Retinal pigment epithelial cell (primary cell): ENCODE results near the gene FRMD7.
"Not testable (repeated sequence)": the region's sequence is repeated elsewhere in the genome, so short reads cannot be mapped to it uniquely, and the experiment has no call there.

ENCODE experiments used
- DNase-seq: peaks from one replicate; pipeline ENCODE4 v3.0.0-alpha.2; 2010; ENCODE audit warnings: low read depth
- H3K4me3 ChIP-seq: 2 replicates; pipeline ENCODE4 v1.5.1; 2011; ENCODE audit warnings: mild to moderate bottlenecking, low read length, control low read depth, moderate library complexity
- CTCF ChIP-seq: conservative IDR thresholded peaks from 2 replicates; pipeline ENCODE4 v1.5.1; 2011; ENCODE audit warnings: low read depth, low read length, control low read depth, inconsistent platforms

Gene FRMD7

GRCh38 chrX:132165005-132165404 is 37.2 kb upstream of the FRMD7 start:
- TF ChIP-seq CTCF = no peak
- H3K4me3 ChIP-seq = no peak overlapping the region
- DNase-seq = no peak

DNA sequence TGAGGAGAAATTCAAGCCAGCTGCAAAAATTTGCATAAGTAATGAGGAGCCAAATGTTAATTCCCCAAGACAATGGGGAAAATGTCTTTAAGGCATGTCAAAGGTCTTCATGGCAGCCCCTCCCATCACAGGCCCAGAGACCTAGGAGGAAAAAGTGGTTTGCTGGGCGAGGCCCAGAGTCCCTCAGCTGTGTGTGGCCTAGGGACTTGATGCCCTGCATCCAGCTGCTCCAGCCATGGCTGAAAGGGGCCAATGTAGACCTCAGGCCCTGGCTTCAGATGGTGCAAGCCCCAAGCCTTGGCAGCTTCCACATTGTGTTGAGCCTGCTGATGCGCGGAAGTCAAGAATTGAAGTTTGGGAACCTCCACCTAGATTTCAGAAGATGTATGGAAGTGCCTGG is 35.3 kb upstream of the FRMD7 start:
- not testable (repeated sequence) for H3K4me3 ChIP-seq, DNase-seq

DNA sequence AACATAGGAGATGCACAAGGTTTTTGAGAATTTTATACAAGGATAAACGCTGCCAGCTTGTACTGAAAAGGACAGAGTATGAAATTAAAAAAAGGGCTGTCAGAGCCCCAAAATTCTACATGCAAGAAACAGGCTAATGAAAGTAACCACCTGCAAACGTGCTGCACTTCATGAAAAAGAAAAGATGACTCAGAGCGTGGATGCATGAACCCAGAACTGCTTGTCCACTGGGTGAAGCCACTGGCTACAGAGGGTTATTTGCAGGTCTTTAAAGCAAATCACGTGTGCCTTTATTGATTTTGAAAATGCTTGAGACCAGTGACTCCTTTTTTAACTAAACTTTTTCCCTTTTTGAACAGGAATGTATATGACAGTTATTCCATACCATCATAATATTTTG is 25.3 kb upstream of the FRMD7 start:
- DNase-seq = no peak
- no peak overlapping the region for H3K4me3 ChIP-seq
- no peak for TF ChIP-seq CTCF

DNA sequence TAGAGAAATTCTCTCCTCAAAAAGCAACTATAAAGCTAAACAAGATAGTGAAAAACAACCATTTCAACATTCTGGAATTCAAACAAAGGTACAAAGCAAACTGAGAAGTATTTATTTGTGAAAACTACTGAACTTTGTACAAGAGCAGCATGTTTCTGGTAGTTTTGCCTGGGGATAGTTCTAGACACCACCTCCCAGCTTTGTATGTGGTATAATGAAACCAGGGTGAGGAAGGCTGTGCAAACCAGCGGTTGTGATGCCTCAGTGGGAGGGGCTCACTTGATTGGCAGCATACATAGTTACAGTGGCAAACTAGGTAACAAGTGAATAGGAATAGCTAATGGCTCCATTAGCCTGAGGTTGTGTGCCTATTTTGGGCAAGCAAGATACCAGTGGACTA is 18.6 kb upstream of the FRMD7 start:
- DNase-seq = no peak
- TF ChIP-seq CTCF = no peak
- no peak overlapping the region for H3K4me3 ChIP-seq

DNA sequence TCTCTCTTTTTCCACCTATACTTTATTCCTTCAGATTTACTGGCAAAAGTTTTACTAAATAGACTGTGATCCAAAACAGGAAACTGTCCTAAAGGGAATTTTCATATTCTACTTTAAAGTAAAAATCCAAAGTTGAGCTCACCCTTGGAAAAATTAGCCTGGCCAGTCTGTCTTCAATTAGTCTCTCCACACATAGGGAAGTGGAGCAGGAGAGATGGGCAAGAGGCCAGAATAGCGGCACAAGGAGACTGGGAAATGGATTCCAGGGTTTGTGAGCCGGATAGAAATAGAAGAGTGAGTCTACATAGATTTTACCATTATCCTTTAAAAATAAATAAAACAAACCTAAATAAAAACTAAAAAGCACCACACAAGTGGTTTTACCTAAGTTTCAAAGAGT is 16.2 kb upstream of the FRMD7 start:
- no peak for DNase-seq
- TF ChIP-seq CTCF = no peak

DNA sequence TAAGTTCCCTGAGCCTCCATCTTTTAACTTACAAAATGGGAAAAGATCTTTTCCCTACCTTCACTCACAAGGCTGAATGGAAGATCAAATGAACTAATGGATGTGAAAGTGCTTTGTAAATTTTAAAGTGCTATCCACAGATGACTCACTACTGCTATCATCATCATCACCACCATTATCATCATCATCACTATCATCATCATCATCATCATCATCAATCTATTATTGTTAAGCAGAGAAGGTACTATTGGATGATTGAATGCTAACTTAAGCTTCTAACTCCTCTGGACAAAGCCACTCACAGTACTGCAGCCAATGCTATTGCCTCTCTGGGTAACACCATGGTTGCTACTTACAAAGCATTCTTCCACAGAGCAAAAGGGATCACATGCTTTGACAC is 1.9 kb downstream of the FRMD7 start:
- no peak for DNase-seq
- TF ChIP-seq CTCF = no peak
- H3K4me3 ChIP-seq = no peak overlapping the region

More for the DNA sequence above, 16.2 kb upstream of the FRMD7 start:
- H3K4me3 ChIP-seq = no peak overlapping the region

DNA sequence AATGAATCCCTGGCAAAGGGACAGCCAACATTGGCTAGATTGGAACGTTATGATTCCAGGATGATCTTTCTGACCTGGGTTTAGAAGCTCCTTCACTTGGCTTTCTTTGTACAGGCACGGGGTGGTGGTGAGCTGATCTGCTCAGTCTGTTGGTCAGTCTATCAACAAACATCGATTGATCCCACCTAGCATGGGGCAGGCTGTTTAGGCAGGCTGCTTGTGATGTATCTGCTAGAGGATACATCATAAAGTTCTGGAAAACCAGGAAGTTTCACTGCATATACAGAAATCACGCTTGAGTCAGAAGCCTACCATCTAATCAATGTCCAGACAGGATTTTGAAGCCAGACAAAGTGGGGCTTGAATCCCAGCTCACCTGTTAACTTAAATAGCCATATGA is 6.9 kb downstream of the FRMD7 start:
- TF ChIP-seq CTCF = no peak
- no peak overlapping the region for H3K4me3 ChIP-seq
- DNase-seq = no peak
